Limb (tissue), 2 donors: ENCODE results near the gene VAPB.
"Not testable (repeated sequence)": the region's sequence is repeated elsewhere in the genome, so short reads cannot be mapped to it uniquely, and the experiment has no call there.

Source experiments
- DNase-seq, 2 donors: peaks; one replicate each; pipeline ENCODE4 v3.0.0-alpha.2; 2016; ENCODE audit errors: extremely low spot score in 2 of 2

VAPB gene

DNA sequence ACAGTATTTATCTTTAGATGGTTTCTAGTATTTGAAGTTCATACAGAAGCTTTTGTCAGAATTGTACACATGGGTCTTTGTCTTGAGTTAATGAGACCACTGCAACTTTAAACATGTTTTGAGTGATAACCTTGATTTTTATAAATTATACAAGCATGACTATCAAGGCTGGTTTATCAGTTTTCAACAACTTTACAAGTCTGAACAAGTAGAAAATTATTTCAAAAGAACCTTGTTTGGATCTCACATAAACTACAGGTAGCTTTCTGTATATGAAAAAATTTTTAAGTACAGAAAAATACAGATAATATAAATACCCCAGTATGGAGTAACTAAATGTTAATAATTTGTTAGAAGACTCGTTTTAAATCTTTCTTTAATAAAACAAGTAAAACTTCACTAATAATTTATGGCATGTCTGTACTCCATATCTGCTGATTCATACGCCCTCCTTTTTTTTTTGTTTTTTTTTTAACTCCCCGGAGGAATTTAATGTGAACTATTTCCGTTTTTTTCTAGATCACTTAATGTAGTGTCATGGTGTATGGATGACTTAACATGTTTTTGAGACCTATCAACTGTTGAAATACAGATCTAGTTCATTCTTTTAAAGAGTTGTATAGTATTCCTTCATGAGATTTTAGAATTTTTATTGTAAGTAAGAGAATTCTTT lies 18.3 kb downstream of the VAPB start:
- no peak for DNase-seq

DNA sequence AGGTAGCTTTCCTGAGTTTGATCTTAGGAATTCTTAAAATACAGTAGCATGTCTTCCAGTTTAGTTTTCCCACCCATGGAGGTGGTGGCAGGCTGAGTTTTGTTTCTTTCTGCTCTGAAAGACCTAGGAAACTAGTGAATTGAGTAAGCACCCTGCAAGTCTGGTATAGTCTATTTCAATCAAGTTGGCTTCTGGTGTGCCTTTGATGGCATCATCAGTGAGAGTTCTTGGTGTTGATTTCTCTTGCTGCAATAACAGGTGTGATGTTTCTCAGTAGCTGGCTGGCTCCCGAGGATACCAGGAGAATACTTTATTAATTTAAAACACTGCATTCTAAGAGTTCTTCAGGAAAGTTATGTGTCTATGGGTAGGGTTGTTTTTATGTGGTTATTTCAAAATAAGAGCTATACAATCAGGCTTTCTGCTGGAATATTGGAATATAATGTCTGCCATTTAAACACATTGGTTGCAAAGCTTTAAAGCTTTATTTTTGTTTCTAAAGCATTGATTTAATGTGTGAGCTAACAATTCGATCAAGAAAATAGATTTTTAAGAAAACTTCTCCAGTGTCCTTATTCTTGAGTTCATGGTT lies 19.0 kb downstream of the VAPB start:
- DNase-seq, result no peak

DNA sequence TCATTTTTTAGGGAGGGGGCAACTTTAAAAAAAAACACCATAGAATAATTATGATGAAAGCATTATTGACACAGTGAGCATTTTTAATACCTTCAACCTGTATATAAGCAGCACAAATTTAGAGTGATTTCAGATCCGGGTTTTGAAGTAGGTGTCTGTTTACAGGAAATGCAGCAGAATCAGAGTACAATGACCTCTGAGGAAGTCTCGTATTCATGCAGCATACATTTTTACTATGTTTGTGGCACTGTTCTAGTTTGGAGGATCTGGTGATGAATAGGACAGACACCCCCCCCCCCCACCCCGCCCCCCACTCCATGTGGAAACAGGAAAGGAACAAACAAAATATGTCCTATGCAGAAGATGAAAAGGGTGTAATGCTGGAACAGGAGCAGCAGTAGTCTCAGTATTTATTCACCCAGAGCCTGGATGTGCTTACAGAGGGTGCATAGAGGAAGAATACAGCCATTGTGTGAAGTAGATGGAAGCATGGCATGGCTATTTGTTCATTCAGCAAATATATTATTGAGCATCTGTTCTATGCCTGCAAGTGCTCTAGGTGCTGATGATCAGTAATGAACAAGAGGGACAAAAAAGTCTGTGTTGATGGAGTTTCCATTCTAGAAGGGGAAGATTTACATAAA lies 19.7 kb downstream of the VAPB start:
- DNase-seq, result no peak

- DNase-seq, result not testable (repeated sequence)
Measured at GRCh38 chr20:58414216-58414615, 25.2 kb downstream of the VAPB start.

- DNase-seq, result not testable (repeated sequence)
Measured at GRCh38 chr20:58414786-58415185, 25.8 kb downstream of the VAPB start.

GRCh38 chr20:58416057-58416456 lies 27.0 kb downstream of the VAPB start:
- DNase-seq, result no peak

GRCh38 chr20:58416835-58417234 lies 27.8 kb downstream of the VAPB start:
- DNase-seq, result no peak

GRCh38 chr20:58417438-58417837 lies 28.4 kb downstream of the VAPB start:
- DNase-seq, result no peak

DNA sequence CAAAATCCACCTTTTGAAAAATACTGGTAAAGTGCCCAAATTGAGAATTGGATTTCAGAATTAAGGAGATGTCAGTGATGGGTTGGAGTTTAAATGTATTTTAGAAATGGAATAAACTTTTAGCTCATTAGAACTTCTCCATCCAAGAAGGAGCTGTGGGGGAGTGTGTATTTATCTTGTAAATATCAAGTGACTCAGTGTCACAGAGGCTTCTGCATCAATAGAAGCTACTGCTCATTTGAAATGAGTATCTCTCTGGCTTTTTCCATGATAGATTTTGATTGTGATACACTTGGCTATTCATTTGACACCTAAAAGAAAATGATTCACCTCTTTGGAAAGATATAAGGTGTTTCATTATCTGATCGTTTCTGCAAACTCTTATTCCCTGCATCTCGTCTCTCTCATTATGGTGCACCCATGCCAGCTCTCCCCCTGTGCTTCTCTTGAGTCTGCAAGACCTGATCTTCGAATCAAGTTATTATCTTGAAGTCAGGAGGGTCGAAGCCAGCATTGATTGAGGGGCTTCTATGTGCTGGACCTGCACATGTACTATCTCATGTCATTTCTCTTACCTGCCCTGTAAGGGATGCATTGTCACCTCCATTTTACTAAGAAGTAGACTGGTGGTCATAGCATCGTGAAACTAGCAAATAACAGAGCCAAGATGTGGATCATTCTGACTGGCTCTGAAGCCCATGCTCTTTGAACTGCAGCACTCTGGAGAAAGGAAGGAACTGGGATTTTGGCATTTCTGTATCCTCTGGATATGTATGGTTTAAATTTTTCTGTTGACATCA lies 30.1 kb downstream of the VAPB start:
- DNase-seq, result no peak

DNA sequence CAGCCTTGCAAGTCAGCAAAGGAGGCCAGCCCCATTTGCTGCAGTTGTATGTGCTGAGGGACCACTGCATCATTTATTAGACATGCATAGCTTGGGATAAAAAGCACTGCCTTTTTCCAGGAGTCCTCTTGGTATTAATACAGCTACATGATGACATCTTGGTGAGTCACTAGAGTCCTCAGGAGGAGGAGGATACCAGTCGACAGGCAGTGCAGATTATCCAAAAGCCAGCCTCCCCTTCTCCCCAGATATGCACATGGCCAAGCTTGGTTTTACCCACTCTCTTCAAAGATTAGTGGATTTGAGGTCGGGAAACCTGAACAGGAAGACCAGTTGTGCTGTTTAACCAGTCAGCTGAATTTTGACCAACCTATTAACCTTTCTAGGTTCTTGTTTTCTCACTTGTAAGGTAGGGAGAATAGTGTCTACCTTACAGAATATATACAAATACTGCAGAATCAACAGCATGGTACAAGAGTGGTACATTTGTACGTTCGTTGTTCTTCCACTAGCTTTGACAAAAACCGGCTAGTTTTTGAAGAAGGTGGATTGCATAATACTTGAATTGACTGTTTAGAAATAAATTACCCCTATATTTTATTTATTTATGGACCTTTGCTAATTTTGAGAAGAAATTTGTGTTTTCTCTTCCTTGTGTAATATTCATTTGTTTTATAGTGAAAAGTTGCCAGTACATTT lies 31.9 kb downstream of the VAPB start:
- no peak for DNase-seq

- DNase-seq, result no peak
Measured at GRCh38 chr20:58421497-58421850, 32.4 kb downstream of the VAPB start.

GRCh38 chr20:58424218-58424969 lies 35.4 kb downstream of the VAPB start:
- no peak for DNase-seq

DNA sequence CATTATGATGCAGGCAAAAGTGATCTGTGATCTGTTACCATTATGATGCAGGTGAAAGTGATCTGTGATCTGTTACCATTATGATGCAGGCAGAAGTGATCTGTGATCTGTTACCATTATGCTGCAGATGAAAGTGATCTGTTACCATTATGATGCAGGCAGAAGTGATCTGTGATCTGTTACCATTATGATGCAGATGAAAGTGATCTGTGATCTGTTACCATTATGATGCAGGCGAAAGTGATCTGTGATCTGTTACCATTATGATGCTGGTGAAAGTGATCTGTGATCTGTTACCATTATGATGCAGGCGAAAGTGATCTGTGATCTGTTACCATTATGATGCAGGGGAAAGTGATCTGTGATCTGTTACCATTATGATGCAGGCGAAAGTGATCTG lies 38.5 kb downstream of the VAPB start:
- DNase-seq, result not testable (repeated sequence)

- DNase-seq, result no peak
Measured at GRCh38 chr20:58428364-58428763, 39.3 kb downstream of the VAPB start.

DNA sequence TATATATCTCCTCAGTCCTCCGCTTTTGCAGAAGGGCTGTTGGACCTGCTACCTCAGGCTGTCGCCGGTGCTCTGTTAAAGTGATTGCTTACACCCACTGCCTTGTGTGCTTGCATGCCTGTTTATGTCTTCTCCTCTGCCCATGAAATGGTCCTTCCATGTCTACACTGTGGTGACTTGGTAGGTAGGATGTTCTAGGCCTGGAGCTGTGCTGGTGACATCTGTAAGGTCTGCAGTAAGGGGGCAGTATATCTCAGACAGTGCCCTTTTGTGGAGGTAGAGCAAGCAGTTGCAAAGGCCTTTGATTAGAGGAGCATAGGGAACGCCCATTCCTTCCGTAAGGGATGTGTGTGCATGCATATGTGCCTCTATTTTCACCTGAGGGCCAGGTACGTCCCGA lies 40.3 kb downstream of the VAPB start:
- no peak for DNase-seq

DNA sequence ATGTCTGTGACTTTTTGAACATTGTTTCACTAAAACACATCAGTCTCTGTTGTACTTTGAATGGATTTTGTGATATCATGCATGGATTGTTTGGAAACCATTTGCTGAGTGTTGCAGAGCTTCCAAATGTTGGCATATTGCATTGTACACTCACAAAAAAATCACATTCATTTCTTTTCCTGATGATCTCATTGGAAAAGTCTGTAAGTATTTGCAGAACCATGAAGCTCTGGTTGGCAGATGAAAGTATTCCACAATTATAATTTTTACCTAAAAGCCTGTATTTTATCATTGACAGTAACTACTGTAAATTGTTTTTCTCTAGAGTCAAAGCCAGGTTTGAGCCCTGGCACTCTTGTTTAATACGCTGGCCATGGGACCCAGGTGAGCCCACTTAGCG lies 42.1 kb downstream of the VAPB start:
- no peak for DNase-seq

DNA sequence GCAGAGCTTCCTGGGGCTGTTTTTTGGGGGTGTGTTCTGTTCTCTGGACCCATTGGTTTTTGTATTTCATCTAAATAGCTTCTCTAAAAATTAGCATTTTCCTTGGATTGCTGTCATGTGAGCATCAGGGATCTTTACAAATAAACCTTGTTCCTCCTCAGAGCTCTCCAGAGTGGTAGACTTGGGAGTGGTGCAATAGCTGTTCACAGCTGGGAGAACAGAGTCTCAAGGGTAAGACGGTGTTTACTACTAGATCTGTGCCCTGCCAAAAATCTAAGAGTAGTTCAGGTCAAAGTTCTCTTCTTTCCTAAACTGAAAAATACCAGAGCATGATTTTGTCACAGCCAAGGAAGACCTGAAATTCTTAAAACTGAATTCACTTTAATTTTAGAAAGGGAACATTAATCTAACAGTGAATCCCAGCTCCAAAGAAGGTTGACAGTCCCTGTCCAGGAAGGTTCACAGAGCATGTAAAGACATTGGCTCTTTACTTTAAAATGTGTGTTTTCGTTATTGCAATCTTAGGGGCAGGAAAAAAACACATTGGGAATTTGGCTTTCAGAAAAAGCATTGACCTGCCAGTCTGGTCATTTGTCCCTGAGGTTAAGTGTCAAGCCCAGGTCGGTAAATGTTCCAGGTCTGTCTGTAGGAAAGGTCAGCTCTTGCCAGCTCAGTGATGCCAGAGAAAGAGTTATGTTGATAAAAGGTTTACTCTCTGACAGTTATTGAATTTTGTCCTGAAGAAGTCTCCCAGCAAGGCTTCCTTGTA lies 43.3 kb downstream of the VAPB start:
- DNase-seq, result no peak

DNA sequence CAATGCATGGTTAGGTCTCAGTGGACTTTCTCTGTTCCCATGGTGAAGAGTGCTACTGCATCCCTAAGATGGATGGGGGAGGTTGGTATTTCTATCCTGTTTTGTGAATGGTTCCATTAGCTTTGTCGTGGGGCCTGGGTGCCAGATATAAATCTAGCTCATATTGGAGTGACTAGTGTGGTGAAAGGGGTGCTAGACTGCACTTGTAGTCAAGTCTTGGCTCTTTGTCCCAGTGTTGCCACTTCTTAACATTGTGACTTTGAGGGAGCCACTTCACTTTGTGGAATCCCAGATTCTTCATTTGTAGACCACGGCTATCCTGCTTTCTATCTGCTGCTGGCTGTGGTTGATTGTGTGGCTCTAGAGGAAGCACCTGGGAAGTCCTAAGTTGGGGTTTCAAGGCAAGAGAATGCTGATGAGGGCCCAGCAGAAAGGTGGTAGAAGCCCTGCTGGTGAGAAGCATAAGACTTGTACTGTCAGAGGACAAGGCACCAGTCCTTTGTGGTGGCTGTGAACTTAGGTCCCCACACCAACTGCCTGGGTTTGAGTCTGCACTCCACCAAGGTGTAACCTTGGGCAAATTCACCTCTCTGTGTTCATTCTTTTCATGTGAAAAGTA lies 44.1 kb downstream of the VAPB start:
- no peak for DNase-seq

DNA sequence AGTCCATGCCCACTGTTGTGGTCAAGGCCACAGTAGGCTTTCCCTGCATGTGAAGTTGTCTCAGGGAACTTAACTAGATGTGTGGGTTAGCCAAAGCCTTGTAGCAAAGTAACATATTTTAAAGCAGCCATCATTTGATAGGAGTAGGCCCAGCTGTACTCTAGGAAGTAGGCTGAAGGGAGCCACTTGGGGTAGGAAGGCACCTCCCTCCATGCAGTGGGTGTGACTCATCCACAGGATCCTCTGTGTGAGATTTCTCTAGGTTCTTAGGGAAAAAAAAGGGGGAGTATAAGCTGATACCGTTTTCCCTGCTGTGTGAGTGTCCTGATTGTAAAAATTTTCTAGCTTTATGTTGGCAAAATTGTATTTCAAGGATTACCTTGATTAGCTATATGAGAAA lies 44.7 kb downstream of the VAPB start:
- no peak for DNase-seq

DNA sequence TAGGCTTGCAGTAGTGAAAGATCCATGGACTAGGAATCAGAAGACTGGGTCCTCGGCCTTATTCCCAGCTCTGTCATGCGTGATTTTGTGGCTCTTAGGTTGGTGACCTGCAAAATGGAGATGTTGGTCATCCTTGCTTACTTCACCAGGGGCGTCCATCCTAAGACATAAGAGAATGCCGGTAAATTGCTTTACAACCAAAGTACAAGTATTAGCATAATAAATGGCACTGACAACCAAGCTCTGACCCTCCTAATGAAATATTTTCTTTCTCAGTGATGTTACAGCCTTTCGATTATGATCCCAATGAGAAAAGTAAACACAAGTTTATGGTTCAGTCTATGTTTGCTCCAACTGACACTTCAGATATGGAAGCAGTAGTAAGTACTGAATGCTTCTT lies 45.3 kb downstream of the VAPB start:
- no peak for DNase-seq
